Heart left ventricle (tissue), 13 donors: ENCODE measurements around the gene IRF2.

Experiments
- CTCF ChIP-seq, 12 donors: fragments of 200-600 bp; sonication (generic) in 4 of 12; IDR thresholded peaks; one replicate each; pipeline versions ENCODE4 v1.5.0 to v1.8.0; 2018 to 2022; ENCODE audit warnings: antibody characterized with exemption in 12 of 12, mild to moderate bottlenecking in 5 of 12
- POLR2A ChIP-seq, 2 donors: fragments of 450-650 bp; IDR thresholded peaks; one replicate each; pipeline ENCODE4 v1.6.1; 2017; ENCODE audit warnings: antibody characterized with exemption in 2 of 2, mild to moderate bottlenecking in 2 of 2, moderate library complexity in 2 of 2
- donor health status: ischemic (EF 13 %, LVEDD 7.1; RV severe dilation, severe dysfunction).
- donor health status: DM: no; HTN: yes; CAD: no.
- donor health status: DM: no; HTN: no; CAD: no.
- donor health status: ischemic (EF 25% LVEDD 6.9; RV normal size, moderate dysfunction).
- donor health status: ischemic (EF 25% LVEDD 5.7; RV mildly dilated, moderate dysfunction).
- donor health status: ischemic (EF 35%, LVEDD 5.7; RV mildly dilated, moderate dysfunction).
- donor health status: nonischemic (EF 11% LVEDD 7.7; RV severe dilation, severe dysfunction).
- donor health status: DM: yes; HTN: yes; CAD: no.
- donor health status: PGD.
- donor health status: ischemic (EF 29% LVEDD 5.4; RV normal size, mild dysfunction).
- donor health status: nonischemic (EF 23%, LVEDD 6.1; RV moderate dilation, normal function).

- no peak for TF ChIP-seq CTCF (IDR thresholded peaks at IDR 0.05)
- TF ChIP-seq POLR2A (IDR thresholded peaks at IDR 0.05): no peak
Measured at GRCh38 chr4:184350213-184350817, 124.0 kb downstream of the IRF2 start.
